ENCODE measurements around the gene GPS1.

Gene GPS1

DNA sequence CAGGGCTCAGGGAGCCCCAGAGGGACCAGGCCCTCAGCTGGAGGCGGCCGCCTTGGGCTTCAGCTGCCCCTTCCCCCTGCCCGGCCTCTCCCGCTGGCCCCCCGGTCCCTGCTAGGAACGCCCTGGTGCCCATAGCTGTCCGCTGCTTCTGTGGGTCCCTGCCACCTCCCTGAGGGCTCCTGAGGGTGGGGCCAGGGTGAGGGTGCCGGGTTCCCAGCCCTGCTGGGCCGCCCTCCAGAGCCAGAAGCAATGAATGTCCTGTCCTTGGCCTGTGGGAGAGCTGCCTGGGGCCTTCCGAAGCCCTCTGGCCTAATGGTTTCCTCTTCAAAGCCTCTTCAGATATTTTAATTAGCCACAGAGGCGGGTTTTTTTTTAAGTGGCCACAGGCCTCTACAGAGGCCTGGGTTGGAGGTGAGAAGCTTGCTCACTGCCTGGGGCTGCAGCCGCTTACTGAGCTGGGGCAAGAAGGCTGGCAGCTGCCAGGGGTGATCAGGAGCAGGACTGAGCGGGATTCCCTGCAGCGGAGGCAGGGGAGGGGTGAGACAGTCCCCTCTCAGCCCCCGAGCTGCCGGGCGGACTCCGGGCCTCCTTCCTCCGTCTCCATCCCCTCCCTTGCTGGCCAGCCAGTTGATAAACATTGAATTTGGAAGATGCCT, 38.9 kb upstream of the GPS1 start:
- Histone ChIP-seq H3K4me3 (ENCODE audit: insufficient read depth, low read length, poor library complexity, severe bottlenecking) (no peak overlapping the region), H3K9me2 (replicated peaks; ENCODE audit: insufficient read depth, low read length) (no peaks in the 10 kb centered on the region), H3K9ac (ENCODE audit: low read length) (no peak overlapping the region), H3K79me2 (ENCODE audit: insufficient read depth, low read length) (no peaks in the 10 kb centered on the region), H3K4me2 (ENCODE audit: low read depth, low read length, poor library complexity, severe bottlenecking) (no peak overlapping the region), H4K20me1 (ENCODE audit: low read depth, low read length) (no peaks in the 10 kb centered on the region), H3K9me3 (ENCODE audit: insufficient read depth, low read length) (no peaks in the 10 kb centered on the region), H3K36me3 (ENCODE audit: low read length) (no peaks in the 10 kb centered on the region), H3F3A (ENCODE audit: insufficient read depth) (no peaks in the 10 kb centered on the region), H2AFZ (ENCODE audit: low read depth, low read length, severe bottlenecking) (no peak overlapping the region), H3K27me3 (ENCODE audit: low read length) (no peaks in the 10 kb centered on the region), H3K27ac (ENCODE audit: low read depth, low read length) (no peak overlapping the region)
- TF ChIP-seq CTCF (IDR thresholded peaks at IDR 0.05; ENCODE audit: insufficient read depth, low read length, poor library complexity, severe bottlenecking) (no peak), EZH2phosphoT487 (conservative IDR thresholded peaks at IDR 0.05; ENCODE audit: low read length) (no peak)

DNA sequence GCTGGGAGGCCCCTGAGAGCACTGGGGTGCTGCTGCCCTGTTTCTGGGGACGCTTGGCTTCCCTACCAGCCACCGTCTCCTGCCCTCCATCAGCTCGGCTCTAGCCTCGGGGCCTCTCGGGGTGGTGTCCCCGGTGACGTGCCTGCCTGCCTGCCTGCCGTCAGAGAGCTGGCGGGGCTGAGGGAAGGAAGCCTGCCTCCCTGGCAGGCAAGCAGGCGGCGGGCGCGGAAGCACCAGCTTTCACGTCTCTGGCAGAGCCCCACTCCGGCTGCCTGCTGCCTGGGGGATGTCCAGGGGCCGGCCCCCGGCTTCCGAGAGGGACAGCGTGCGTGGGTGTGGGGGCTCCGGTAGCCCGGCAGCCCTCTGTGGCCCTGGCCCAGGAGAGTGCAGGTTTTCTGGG, 38.4 kb upstream of the GPS1 start:
- Histone ChIP-seq H3F3A (ENCODE audit: insufficient read depth) (no peaks in the 10 kb centered on the region), H2AFZ (ENCODE audit: low read depth, low read length, severe bottlenecking) (no peak overlapping the region), H3K27ac (ENCODE audit: low read depth, low read length) (no peak overlapping the region), H4K20me1 (ENCODE audit: low read depth, low read length) (no peaks in the 10 kb centered on the region), H3K4me2 (ENCODE audit: low read depth, low read length, poor library complexity, severe bottlenecking) (no peak overlapping the region), H3K27me3 (ENCODE audit: low read length) (no peaks in the 10 kb centered on the region), H3K9ac (ENCODE audit: low read length) (no peak overlapping the region), H3K79me2 (ENCODE audit: insufficient read depth, low read length) (no peaks in the 10 kb centered on the region), H3K9me3 (ENCODE audit: insufficient read depth, low read length) (no peaks in the 10 kb centered on the region), H3K9me2 (replicated peaks; ENCODE audit: insufficient read depth, low read length) (no peaks in the 10 kb centered on the region), H3K4me3 (ENCODE audit: insufficient read depth, low read length, poor library complexity, severe bottlenecking) (no peak overlapping the region), H3K36me3 (ENCODE audit: low read length) (no peaks in the 10 kb centered on the region)
- TF ChIP-seq CTCF (IDR thresholded peaks at IDR 0.05; ENCODE audit: insufficient read depth, low read length, poor library complexity, severe bottlenecking) (no peak), EZH2phosphoT487 (conservative IDR thresholded peaks at IDR 0.05; ENCODE audit: low read length) (no peak)

- Histone ChIP-seq H3K9ac (ENCODE audit: low read length) (no peak overlapping the region), H3K27ac (ENCODE audit: low read depth, low read length) (no peak overlapping the region), H3K36me3 (ENCODE audit: low read length) (no peaks in the 10 kb centered on the region), H3K9me2 (replicated peaks; ENCODE audit: insufficient read depth, low read length) (no peaks in the 10 kb centered on the region), H3K4me2 (ENCODE audit: low read depth, low read length, poor library complexity, severe bottlenecking) (no peak overlapping the region), H4K20me1 (ENCODE audit: low read depth, low read length) (no peaks in the 10 kb centered on the region), H2AFZ (ENCODE audit: low read depth, low read length, severe bottlenecking) (no peak overlapping the region), H3K4me3 (ENCODE audit: insufficient read depth, low read length, poor library complexity, severe bottlenecking) (no peak overlapping the region), H3K79me2 (ENCODE audit: insufficient read depth, low read length) (no peaks in the 10 kb centered on the region), H3K27me3 (ENCODE audit: low read length) (no peaks in the 10 kb centered on the region), H3F3A (ENCODE audit: insufficient read depth) (no peaks in the 10 kb centered on the region), H3K9me3 (ENCODE audit: insufficient read depth, low read length) (no peaks in the 10 kb centered on the region)
- TF ChIP-seq CTCF (IDR thresholded peaks at IDR 0.05; ENCODE audit: insufficient read depth, low read length, poor library complexity, severe bottlenecking), result no peak
- no peak for TF ChIP-seq EZH2phosphoT487 (conservative IDR thresholded peaks at IDR 0.05; ENCODE audit: low read length)
Observed at GRCh38 chr17:82013772-82014321, 37.9 kb upstream of the GPS1 start.
